Muscle layer of duodenum (tissue), 2 donors: Measurements from ENCODE around the gene SCARB2.

Experiments used
- H3K27ac ChIP-seq: one replicate; pipeline ENCODE4 v1.7.0; 2013; ENCODE audit warnings: mild to moderate bottlenecking, low read length
- H3K27me3 ChIP-seq: one replicate; pipeline ENCODE4 v1.7.0; 2013; ENCODE audit warnings: low read depth, mild to moderate bottlenecking, control low read depth, low read length
- H3K36me3 ChIP-seq, 2 donors: one replicate each; pipeline ENCODE4 v1.7.0; 2013; ENCODE audit warnings: low read length in 2 of 2, control low read depth in 1 of 2, mild to moderate bottlenecking in 1 of 2; ENCODE audit not compliant: insufficient read depth in 2 of 2, control insufficient read depth in 1 of 2
- H3K4me1 ChIP-seq, 2 donors: one replicate each; pipeline ENCODE4 v1.7.0; 2013; ENCODE audit warnings: low read length in 2 of 2, mild to moderate bottlenecking in 2 of 2, control low read depth in 1 of 2, moderate library complexity in 1 of 2; ENCODE audit not compliant: insufficient read depth in 2 of 2, control insufficient read depth in 1 of 2
- H3K4me3 ChIP-seq, 2 donors: one replicate each; pipeline ENCODE4 v1.7.0; 2013; ENCODE audit warnings: low read length in 2 of 2, low read depth in 1 of 2, mild to moderate bottlenecking in 1 of 2
- H3K9me3 ChIP-seq, 2 donors: one replicate each; pipeline ENCODE4 v1.7.0; 2013; ENCODE audit warnings: low read length in 2 of 2, control low read depth in 1 of 2, mild to moderate bottlenecking in 1 of 2; ENCODE audit not compliant: control insufficient read depth in 1 of 2
- donor health status: healthy.

SCARB2 gene

DNA sequence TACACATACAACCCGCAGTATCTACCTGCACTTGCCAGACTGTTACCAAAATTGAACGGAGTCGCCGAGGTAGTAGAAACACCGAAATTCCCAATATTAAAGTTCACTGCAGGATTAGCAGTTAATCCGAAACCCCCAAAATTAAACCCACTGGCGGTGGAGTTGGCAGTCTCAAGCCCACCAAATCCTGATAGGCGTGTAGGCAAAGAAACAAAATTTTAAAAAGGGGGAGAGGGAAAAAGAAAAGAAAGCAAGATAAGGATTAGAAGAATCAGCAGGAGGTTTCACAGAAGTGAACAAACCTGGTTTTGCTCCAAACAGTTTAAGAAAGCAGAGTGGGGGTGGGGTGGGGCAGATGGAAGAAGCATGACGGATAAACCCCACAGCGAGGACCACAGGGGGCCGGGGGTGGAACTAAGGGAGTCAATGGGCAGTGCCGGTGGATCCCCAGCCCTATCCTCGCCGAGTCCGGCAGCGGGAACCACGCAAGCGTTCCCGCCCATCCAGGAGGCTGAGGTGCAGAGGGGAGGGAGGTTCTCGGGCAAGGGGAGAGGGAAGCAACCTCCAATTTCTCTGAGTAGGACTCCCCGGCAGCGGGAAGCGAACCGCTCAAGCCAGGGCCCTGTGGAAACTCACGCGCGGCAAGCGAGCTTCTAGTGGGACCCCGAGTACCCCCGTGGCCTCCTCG, 66.0 kb downstream of the SCARB2 start:
- peak overlapping the region; percentile 89 for H3K27ac ChIP-seq
- no peaks in the 10 kb centered on the region for H3K27me3 ChIP-seq
- no peaks in the 10 kb centered on the region for H3K9me3 ChIP-seq
- H3K4me1 ChIP-seq: peaks cover 9 to 29% of the 10 kb centered on the region in 2 donors
- H3K4me3 ChIP-seq: peak overlapping the region; percentile 93 to 99
- peaks cover 4 to 9% of the 10 kb centered on the region in 2 donors for H3K36me3 ChIP-seq

DNA sequence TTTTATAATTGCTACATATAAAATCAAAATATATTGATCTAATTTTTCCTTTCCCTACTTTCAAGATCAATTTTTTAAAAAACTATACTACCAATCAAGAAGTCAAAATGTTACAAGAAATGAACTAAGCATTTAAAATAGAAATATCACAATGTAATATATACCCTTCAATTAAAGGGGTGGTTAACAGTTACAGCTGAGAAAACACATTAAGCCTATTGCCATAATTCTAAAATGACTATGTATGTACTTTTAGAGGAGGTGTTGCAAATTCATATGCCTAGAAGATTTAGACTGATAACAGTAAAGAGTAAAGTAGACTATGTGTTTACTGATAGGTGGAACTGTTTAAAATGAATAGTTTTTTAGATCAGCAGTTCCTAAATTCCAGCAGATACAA, 69.1 kb downstream of the SCARB2 start:
- peaks cover 9 to 26% of the 10 kb centered on the region in 2 donors for H3K4me1 ChIP-seq
- H3K9me3 ChIP-seq: no peaks in the 10 kb centered on the region
- H3K27me3 ChIP-seq: no peaks in the 10 kb centered on the region
- H3K4me3 ChIP-seq: no peak overlapping the region
- H3K36me3 ChIP-seq: peaks cover 17 to 35% of the 10 kb centered on the region in 2 donors
- H3K27ac ChIP-seq: no peak overlapping the region

DNA sequence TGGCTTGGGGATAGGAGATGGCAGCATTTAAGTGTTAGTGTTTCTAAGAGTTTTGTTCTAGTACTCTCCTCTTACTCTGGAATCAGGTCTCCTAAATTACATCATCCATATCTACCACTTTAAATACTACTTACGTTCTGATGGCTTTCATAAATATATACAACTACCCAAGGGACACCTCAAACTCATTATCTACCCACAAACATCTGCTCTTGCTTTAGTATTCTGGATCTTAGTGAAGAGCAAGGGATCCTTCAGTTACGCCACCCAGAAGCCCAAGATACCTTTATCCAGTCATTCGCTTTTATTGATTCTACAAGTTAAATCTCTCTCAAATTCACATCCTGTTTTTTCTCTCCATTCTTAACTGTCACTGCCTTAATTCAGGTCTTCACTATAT, 72.4 kb downstream of the SCARB2 start:
- Histone ChIP-seq H3K4me1 (peaks cover under 1 to 6% of the 10 kb centered on the region in 2 donors), H3K27ac (no peak overlapping the region), H3K4me3 (no peak overlapping the region), H3K27me3 (no peaks in the 10 kb centered on the region), H3K9me3 (no peaks in the 10 kb centered on the region), H3K36me3 (peaks cover 21 to 47% of the 10 kb centered on the region in 2 donors)

DNA sequence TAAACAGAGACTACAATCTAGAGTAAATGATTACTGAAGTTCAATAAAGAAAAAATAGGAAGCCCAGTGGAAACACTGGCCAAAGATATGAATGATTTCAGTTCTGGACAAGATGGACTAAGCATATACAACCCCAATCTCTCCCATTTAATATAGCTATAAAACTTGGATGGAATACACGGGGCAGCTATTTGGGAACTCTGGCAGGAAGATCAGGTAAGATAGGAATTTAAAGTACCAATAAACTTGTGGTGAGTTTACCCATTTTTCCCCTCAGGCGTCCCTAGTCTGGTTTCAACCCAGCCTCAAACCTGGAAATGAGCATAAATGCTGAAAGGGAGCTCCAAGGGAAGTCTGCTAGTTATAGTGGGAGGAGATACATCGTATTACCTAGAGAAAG, 85.9 kb downstream of the SCARB2 start:
- Histone ChIP-seq H3K4me3 (no peak overlapping the region), H3K36me3 (peaks cover 11 to 27% of the 10 kb centered on the region in 2 donors), H3K4me1 (no peaks in the 10 kb centered on the region), H3K27me3 (no peaks in the 10 kb centered on the region), H3K9me3 (no peaks in the 10 kb centered on the region), H3K27ac (no peak overlapping the region)

DNA sequence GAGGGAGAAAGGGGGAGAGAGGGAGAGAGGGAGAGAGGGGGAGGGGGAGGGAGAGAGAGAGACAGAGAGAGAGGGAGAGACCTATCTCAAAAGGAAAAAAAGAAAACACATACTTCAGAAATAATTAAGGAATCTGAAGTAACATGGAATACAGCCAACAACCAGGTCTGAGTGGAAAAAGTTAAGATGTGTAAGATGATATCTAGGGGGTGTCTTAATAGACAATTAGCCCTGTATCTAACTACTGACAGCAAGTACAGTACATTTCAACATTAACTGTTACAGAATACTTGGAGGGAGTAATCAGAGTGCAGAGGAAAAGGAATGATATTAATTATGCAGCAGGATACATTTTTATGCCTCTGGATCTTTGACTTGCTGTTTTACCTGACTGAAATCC, 87.8 kb downstream of the SCARB2 start:
- Histone ChIP-seq H3K9me3 (no peaks in the 10 kb centered on the region), H3K4me3 (no peak overlapping the region), H3K4me1 (no peaks in the 10 kb centered on the region), H3K27ac (no peak overlapping the region), H3K36me3 (peaks cover 20 to 31% of the 10 kb centered on the region in 2 donors), H3K27me3 (no peaks in the 10 kb centered on the region)

DNA sequence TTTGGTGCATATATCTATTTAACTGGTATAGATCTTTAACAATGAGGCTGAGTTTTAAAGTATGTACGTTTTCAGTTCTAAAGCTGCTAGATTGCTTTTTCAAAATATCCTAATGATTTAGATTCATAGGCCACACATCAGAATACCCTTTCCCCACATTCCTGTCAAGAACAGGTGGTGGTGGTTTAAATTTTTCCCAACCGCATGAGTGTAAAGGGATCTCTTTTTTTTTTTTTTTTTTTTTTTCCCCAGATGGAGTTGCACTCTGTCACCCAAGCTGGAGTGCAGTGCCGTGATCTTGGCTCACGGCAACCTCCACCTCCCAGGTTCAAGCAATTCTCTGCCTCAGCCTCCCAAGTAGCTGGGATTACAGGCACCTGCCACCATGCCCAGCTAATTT, 93.4 kb downstream of the SCARB2 start:
- no peaks in the 10 kb centered on the region for H3K4me1 ChIP-seq
- H3K9me3 ChIP-seq: no peaks in the 10 kb centered on the region
- no peaks in the 10 kb centered on the region for H3K27me3 ChIP-seq
- no peak overlapping the region for H3K27ac ChIP-seq
- no peak overlapping the region for H3K4me3 ChIP-seq
- peaks cover 42 to 50% of the 10 kb centered on the region in 2 donors for H3K36me3 ChIP-seq

DNA sequence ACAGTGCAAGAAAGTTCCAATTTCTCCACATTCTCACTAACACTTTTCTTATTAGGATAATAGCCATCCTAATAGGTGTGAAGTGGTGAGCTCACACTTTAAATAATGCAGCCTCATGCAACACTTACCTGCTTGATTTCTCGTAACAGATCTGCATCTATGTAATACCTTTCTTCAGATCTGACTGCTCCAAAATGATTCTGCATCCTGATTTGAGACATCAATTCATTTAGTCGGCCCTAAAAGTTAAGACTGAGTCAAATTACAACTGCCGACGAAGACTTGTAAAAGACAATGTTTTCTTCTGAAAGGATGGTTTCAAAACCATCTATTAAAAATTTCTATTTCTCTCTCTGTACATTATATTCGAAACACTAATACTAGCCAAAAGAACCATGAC, 96.1 kb downstream of the SCARB2 start:
- no peaks in the 10 kb centered on the region for H3K27me3 ChIP-seq
- H3K9me3 ChIP-seq: no peaks in the 10 kb centered on the region
- H3K27ac ChIP-seq: no peak overlapping the region
- peaks cover 45 to 60% of the 10 kb centered on the region in 2 donors for H3K36me3 ChIP-seq
- no peaks in the 10 kb centered on the region for H3K4me1 ChIP-seq
- H3K4me3 ChIP-seq: no peak overlapping the region

DNA sequence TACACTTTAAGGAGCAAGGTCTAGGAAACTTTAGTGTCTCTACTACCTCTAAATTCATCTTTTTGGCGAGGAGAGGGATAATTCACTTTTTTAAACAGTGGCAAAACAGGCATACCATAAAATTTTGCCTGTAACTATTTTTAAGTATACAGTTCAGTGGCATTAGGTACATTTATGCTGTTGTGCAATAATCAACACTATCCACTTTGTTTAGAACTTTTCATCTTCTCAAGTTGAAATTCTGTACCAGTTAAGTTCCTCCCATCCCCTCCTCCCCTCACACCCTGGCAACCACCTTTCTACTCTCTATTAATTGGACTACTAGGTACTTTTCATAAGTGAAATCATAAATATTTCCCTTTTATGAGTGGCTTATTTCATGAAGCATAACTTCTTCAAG, 96.8 kb downstream of the SCARB2 start:
- peaks cover 40 to 58% of the 10 kb centered on the region in 2 donors for H3K36me3 ChIP-seq
- no peak overlapping the region for H3K27ac ChIP-seq
- H3K27me3 ChIP-seq: no peaks in the 10 kb centered on the region
- no peak overlapping the region for H3K4me3 ChIP-seq
- no peaks in the 10 kb centered on the region for H3K9me3 ChIP-seq
- H3K4me1 ChIP-seq: no peaks in the 10 kb centered on the region
